CD1c-positive myeloid dendritic cell (primary cell): ENCODE results near the gene PDCD1LG2.

Experiments used
- DNase-seq: peaks from one replicate; pipeline ENCODE4 v3.0.0-alpha.2; 2016; ENCODE audit errors: extremely low spot score

The PDCD1LG2 gene

GRCh38 chr9:5611321-5612184 lies 101.2 kb downstream of the PDCD1LG2 start:
- DNase-seq: no peak

GRCh38 chr9:5612185-5612530 lies 101.8 kb downstream of the PDCD1LG2 start:
- DNase-seq: no peak

GRCh38 chr9:5614192-5614591 lies 103.9 kb downstream of the PDCD1LG2 start:
- no peak for DNase-seq

GRCh38 chr9:5614985-5615384 lies 104.7 kb downstream of the PDCD1LG2 start:
- DNase-seq: no peak

GRCh38 chr9:5617749-5618148 lies 107.4 kb downstream of the PDCD1LG2 start:
- DNase-seq: peak; percentile 77

- DNase-seq: no peak
These were observed 110.2 kb downstream of the PDCD1LG2 start for GRCh38 chr9:5620494-5620893.
